ENCODE data around the gene DUSP7. TPM values are rescaled to one million over a fixed set of nuclear protein-coding genes. Genes with fewer than 3 reads are reported as not detected.

The DUSP7 gene
- total and polyA plus RNA-seq, 9 of the 15 experiments (the other 6 are each of a cell fraction or from before 2014, with no cell fraction given), result 0.45 to 15.8 (median 8.2) TPM

DNA sequence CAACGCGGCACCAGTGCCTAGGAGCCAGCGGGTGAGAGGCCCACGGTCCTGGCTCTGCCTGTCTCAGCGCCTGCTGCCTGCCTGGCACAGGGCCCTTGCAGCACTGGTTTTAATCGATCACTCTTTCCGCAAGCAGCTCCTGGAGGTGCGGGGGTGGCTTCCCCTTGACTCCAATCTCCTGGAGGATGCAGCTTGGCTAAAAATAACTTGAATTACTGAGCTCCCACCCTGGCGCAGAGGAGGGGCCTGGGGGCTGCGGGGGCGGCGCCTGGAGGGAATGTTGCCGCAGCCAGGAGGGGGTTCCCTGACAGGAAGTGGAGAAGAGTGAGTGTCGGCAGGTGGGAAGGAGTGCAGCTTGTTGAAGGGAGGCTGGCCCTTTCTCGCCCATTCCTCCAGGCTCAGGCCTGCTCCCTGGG, 50.8 kb downstream of the DUSP7 start:
- 8% methylated on average over 11 of the region's 15 CpGs for WGBS (ENCODE audit: insufficient coverage, low coverage, missing lambda C conversion rate)
- Histone ChIP-seq H3K4me3 (no peak overlapping the region), H3K36me3 (ENCODE audit: control insufficient read depth, insufficient read depth, low read length) (no peaks in the 10 kb centered on the region), H4K20me1 (replicated peaks; ENCODE audit: control insufficient read depth, insufficient read depth, low read length) (no peaks in the 10 kb centered on the region), H2AFZ (ENCODE audit: low read depth, low read length) (peak overlapping the region; percentile 65; the same call in 1 of the 2 replicates), H3K27ac (ENCODE audit: extremely low read depth, low read depth, low read length) (no peak overlapping the region), H3K9me1 (ENCODE audit: control insufficient read depth, insufficient read depth, low read length) (no peaks in the 10 kb centered on the region), H3K79me2 (ENCODE audit: control insufficient read depth, insufficient read depth, low read length) (no peaks in the 10 kb centered on the region), H3K4me1 (replicated peaks in 1 of 2; ENCODE audit: control insufficient read depth in 2 of 2, insufficient read depth in 2 of 2, low read length in 2 of 2) (peaks cover 17 to 35% of the 10 kb centered on the region in 2 experiments; a peak in 4 of 5 replicates), H3K9ac (ENCODE audit: insufficient read depth in 1 of 2, low read depth in 2 of 2, low read length in 2 of 2) (peak overlapping the region in 1 of 2 experiments; percentile 69; a peak in 2 of 4 replicates), H3K4me2 (ENCODE audit: insufficient read depth, low read length) (peak overlapping the region; percentile 32; the same call in 1 of the 2 replicates), H3K27me3 (ENCODE audit: control insufficient read depth in 2 of 2, insufficient read depth in 2 of 2, low read length in 2 of 2) (no peaks in the 10 kb centered on the region), H3K9me3 (replicated peaks; ENCODE audit: control insufficient read depth, insufficient read depth, low read depth, low read length) (no peaks in the 10 kb centered on the region)
- in situ Hi-C loops (cut with MboI), result loop anchor here (25.0 kb wide), 1 partner anchor 382 kb away; no protein-coding TSS in a partner anchor
- ATAC-seq, result no peak
- intact Hi-C loops (cut with micrococcal nuclease), result no loop called here
- POLR2A ChIA-PET, result no interaction called here
- DNase-seq (ENCODE audit: extremely low read depth in 1 of 4, low spot score in 3 of 4), result peak; percentile 42 to 47 (median 45)
- CTCF ChIA-PET (ENCODE audit: low intra/inter-chr PET ratio), result interaction anchor here (0.7 kb wide), 1 partner anchor 117 kb away, joined by 3 read pairs; no protein-coding TSS in a partner anchor
- no peak for FAIRE-seq
- BruUV-seq (replicated peaks), result no TSS peak
- TF ChIP-seq TCF15 (CRISPR knock-in tag; IDR thresholded peaks at IDR 0.05) (no peak), MEF2A (IDR thresholded peaks at IDR 0.05; ENCODE audit: control insufficient read depth, low read depth, low read length) (peak; percentile 71; the same call in 1 of the 2 replicates), DDX20 (tag; IDR thresholded peaks at IDR 0.05; ENCODE audit: low read depth) (no peak), ZBTB7A (IDR thresholded peaks at IDR 0.05; ENCODE audit: borderline replicate concordance, control insufficient read depth, low read depth, low read length) (peak; percentile 52; the same call in 1 of the 2 replicates), ARHGAP35 (IDR thresholded peaks at IDR 0.05; ENCODE audit: partially characterized antibody) (no peak), ARID2 (IDR thresholded peaks at IDR 0.05) (no peak), GABPA (tag; conservative IDR thresholded peaks at IDR 0.05; ENCODE audit: low read depth) (0 out of 2 replicates have a peak, but pooled peaks have one; percentile 12), ZHX1 (conservative IDR thresholded peaks at IDR 0.05; ENCODE audit: low read length) (no peak), PCBP2 (IDR thresholded peaks at IDR 0.05; ENCODE audit: low read depth, low read length, poor library complexity, severe bottlenecking) (no peak), THRAP3 (IDR thresholded peaks at IDR 0.05; ENCODE audit: borderline replicate concordance) (no peak), KDM4B (IDR thresholded peaks at IDR 0.05; ENCODE audit: borderline replicate concordance in 2 of 2, low read depth in 1 of 2) (no peak), MEF2D (tag; conservative IDR thresholded peaks at IDR 0.05; ENCODE audit: low read depth) (peak; percentile 77), ZNF121 (CRISPR knock-in tag; conservative IDR thresholded peaks at IDR 0.05) (no peak), KDM5B (IDR thresholded peaks at IDR 0.05; ENCODE audit: insufficient replicate concordance, low read depth, low read length) (no peak), NR1H2 (CRISPR knock-in tag; IDR thresholded peaks at IDR 0.05) (no peak), PCBP1 (IDR thresholded peaks at IDR 0.05; ENCODE audit: low read depth, low read length, poor library complexity, severe bottlenecking) (no peak), CBFB (CRISPR knock-in tag; IDR thresholded peaks at IDR 0.05) (no peak), MCM5 (IDR thresholded peaks at IDR 0.05; ENCODE audit: low read depth) (no peak)
- TF ChIP-seq, protein P1, sequence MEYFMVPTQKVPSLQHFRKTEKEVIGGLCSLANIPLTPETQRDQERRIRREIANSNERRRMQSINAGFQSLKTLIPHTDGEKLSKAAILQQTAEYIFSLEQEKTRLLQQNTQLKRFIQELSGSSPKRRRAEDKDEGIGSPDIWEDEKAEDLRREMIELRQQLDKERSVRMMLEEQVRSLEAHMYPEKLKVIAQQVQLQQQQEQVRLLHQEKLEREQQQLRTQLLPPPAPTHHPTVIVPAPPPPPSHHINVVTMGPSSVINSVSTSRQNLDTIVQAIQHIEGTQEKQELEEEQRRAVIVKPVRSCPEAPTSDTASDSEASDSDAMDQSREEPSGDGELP (CRISPR knock-in tag; IDR thresholded peaks at IDR 0.05; ENCODE audit: borderline replicate concordance), result peak; percentile 36; the same call in 1 of the 2 replicates
